Stomach (tissue), 9 donors: Measurements from ENCODE around the gene TRMT1L. TPM values are rescaled to one million over a fixed set of nuclear protein-coding genes. Genes with fewer than 3 reads are reported as not detected.

Source experiments
- DNase-seq, 2 donors: peaks; one replicate each; pipeline versions ENCODE4 v3.0.0 to v3.0.0-alpha.2; 2013 to 2019
- H3K27ac ChIP-seq, 5 donors: fragments of 200-600 bp in 4 of 5; sonication (generic) in 4 of 5; one replicate each; pipeline ENCODE4 v1.5.1; 2013 to 2019; ENCODE audit warnings: mild to moderate bottlenecking in 1 of 5, moderate library complexity in 1 of 5
- H3K27me3 ChIP-seq, 3 donors: fragments of 200-600 bp; sonication (generic); one replicate each; pipeline ENCODE4 v1.5.1; 2017 to 2019; ENCODE audit warnings: mixed run types in 1 of 3
- H3K36me3 ChIP-seq, 4 donors: fragments of 200-600 bp; sonication (generic); 1 replicate in 3 of 4; 2 replicates in 1 of 4; pipeline ENCODE4 v1.5.1; 2016 to 2019
- H3K4me1 ChIP-seq, 4 donors: fragments of 200-600 bp; sonication (generic); one replicate each; pipeline ENCODE4 v1.5.1; 2016 to 2019
- H3K4me3 ChIP-seq, 4 donors: fragments of 200-600 bp; sonication (generic) in 3 of 4; one replicate each; pipeline ENCODE4 v1.5.1; 2016 to 2019; ENCODE audit warnings: mild to moderate bottlenecking in 1 of 4
- H3K9me3 ChIP-seq, 4 donors: fragments of 200-600 bp; sonication (generic); one replicate each; pipeline ENCODE4 v1.5.1; 2016 to 2019
- CTCF ChIP-seq, 7 experiments: fragments of 450-650 bp in 4 of 7; fragments of 200-600 bp in 3 of 7; sonication (generic) in 3 of 7; IDR thresholded peaks; one replicate each; pipeline ENCODE4 v1.5.1; 2016 to 2019; ENCODE audit warnings: antibody characterized with exemption in 7 of 7, control low read depth in 2 of 7, mild to moderate bottlenecking in 1 of 7
- EP300 ChIP-seq: sonication (generic); formaldehyde crosslinking; IDR thresholded peaks from one replicate; pipeline ENCODE4 v1.6.1; 2017; ENCODE audit warnings: antibody characterized with exemption
- POLR2A ChIP-seq, 4 donors: fragments of 450-650 bp; IDR thresholded peaks; one replicate each; pipeline ENCODE4 v1.6.1; 2016; ENCODE audit warnings: antibody characterized with exemption in 4 of 4, control low read depth in 2 of 4, mild to moderate bottlenecking in 1 of 4, moderate library complexity in 1 of 4
- POLR2AphosphoS5 ChIP-seq, 3 donors: sonication (generic); formaldehyde crosslinking; IDR thresholded peaks; one replicate each; pipeline ENCODE4 v1.6.1; 2016; ENCODE audit warnings: antibody characterized with exemption in 3 of 3
- WGBS, 5 donors: extraction: QIAGEN DNeasy Blood & Tissue Kit in 3 of 5; methylation state at CpG; one replicate each; pipeline versions ENCODE4 v1.1.5 to v1.1.7; 2013 to 2018; 5-methylcytosine and 5-hydroxymethylcytosine counted together
- intact Hi-C: fragments of 100-400 bp; cut with DNase I; formaldehyde crosslinking; loops from one replicate; pipeline ENCODE4 v1.15.1; 2023; ENCODE audit warnings: low total_unique reads
- polyA plus RNA-seq, 3 donors: library from polyadenylated mRNA; stranded (reverse); fragments of 200-250 nt; gene quantifications; one replicate each; pipeline ENCODE4 v1.2.3, GENCODE V29; 2013
- total RNA-seq, 5 donors: library from RNA; depleted of rRNA; stranded (reverse); fragments of >200 nt; gene quantifications; one replicate each; pipeline versions ENCODE4 v1.1.0 to v1.2.3, GENCODE V29; 2014 to 2016
- donor health status: healthy with polysubstance abuse.
- donor health status: Bipolar disorder and iron deficiency.
- donor health status: healthy.

TRMT1L gene
- total and polyA plus RNA-seq, 8 donors: 4.5 to 25.2 (median 7.1) TPM

GRCh38 chr1:185170291-185170848 is 13.6 kb upstream of the TRMT1L start:
- Histone ChIP-seq H3K27ac (no peak overlapping the region), H3K27me3 (no peaks in the 10 kb centered on the region), H3K9me3 (no peaks in the 10 kb centered on the region), H3K4me1 (peaks cover 0 to 10% (median 3%) of the 10 kb centered on the region in 4 donors), H3K36me3 (peaks cover 0 to 64% (median 54%) of the 10 kb centered on the region in 4 donors), H3K4me3 (no peak overlapping the region)
- TF ChIP-seq POLR2A (IDR thresholded peaks at IDR 0.05): no peak
- no peak for TF ChIP-seq EP300
- peak in 5 of 7 experiments; percentile 14 to 52 (median 37) for TF ChIP-seq CTCF (IDR thresholded peaks at IDR 0.05)
- intact Hi-C loops: no loop called here
- 16 to 33% (median 24%) methylated on average over 5 of the region's 5 CpGs for WGBS, 5 donors
- peak in 1 of 2 donors; percentile 85 for DNase-seq

- no peak for DNase-seq
- WGBS, 5 donors: 30 to 50% (median 46%) methylated on average over 1 of the region's 1 CpG
- intact Hi-C loops: no loop called here
- Histone ChIP-seq H3K36me3 (peaks cover 0 to 80% (median 75%) of the 10 kb centered on the region in 4 donors), H3K9me3 (no peaks in the 10 kb centered on the region), H3K27ac (no peak overlapping the region), H3K4me1 (peaks cover 0 to 10% (median 3%) of the 10 kb centered on the region in 4 donors), H3K27me3 (no peaks in the 10 kb centered on the region), H3K4me3 (no peak overlapping the region)
- TF ChIP-seq CTCF (IDR thresholded peaks at IDR 0.05) (no peak), EP300 (no peak), POLR2AphosphoS5 (IDR thresholded peaks at IDR 0.05) (no peak), POLR2A (IDR thresholded peaks at IDR 0.05) (no peak)
Measured at GRCh38 chr1:185166106-185166505, 9.4 kb upstream of the TRMT1L start.

- H3K36me3 ChIP-seq: peaks cover 0 to 66% (median 63%) of the 10 kb centered on the region in 4 donors
- TF ChIP-seq POLR2A (IDR thresholded peaks at IDR 0.05) (no peak), CTCF (IDR thresholded peaks at IDR 0.05) (no peak), EP300 (no peak), POLR2AphosphoS5 (IDR thresholded peaks at IDR 0.05) (no peak)
- no peaks in the 10 kb centered on the region for H3K27me3 ChIP-seq
- intact Hi-C loops: no loop called here
- H3K9me3 ChIP-seq: no peaks in the 10 kb centered on the region
- no peak for DNase-seq
- WGBS, 5 donors: 69 to 83% (median 81%) methylated on average over 4 of the region's 4 CpGs
- no peak overlapping the region for H3K4me3 ChIP-seq
- H3K4me1 ChIP-seq: peaks cover 5 to 16% (median 11%) of the 10 kb centered on the region in 4 donors
- no peak overlapping the region for H3K27ac ChIP-seq
Measured at GRCh38 chr1:185162491-185162890, 5.7 kb upstream of the TRMT1L start.

GRCh38 chr1:185159966-185160365 is 3.2 kb upstream of the TRMT1L start:
- Histone ChIP-seq H3K36me3 (peaks cover 0 to 41% (median 37%) of the 10 kb centered on the region in 4 donors), H3K27me3 (no peaks in the 10 kb centered on the region), H3K4me3 (no peak overlapping the region), H3K9me3 (no peaks in the 10 kb centered on the region), H3K27ac (no peak overlapping the region), H3K4me1 (peaks cover 10 to 26% (median 20%) of the 10 kb centered on the region in 4 donors)
- WGBS, 5 donors: 91 to 97% (median 93%) methylated on average over 3 of the region's 3 CpGs
- no peak for DNase-seq
- no peak for TF ChIP-seq EP300
- TF ChIP-seq POLR2A (IDR thresholded peaks at IDR 0.05): no peak
- no peak for TF ChIP-seq POLR2AphosphoS5 (IDR thresholded peaks at IDR 0.05)
- TF ChIP-seq CTCF (IDR thresholded peaks at IDR 0.05): no peak
- intact Hi-C loops: no loop called here
